Renal cortex interstitium (tissue), 11 donors: Measurements from ENCODE around the gene TMED3. TPM values are rescaled to one million over a fixed set of nuclear protein-coding genes. Genes with fewer than 3 reads are reported as not detected.

Source experiments
- DNase-seq, 11 donors: peaks; one replicate each; pipeline ENCODE4 v3.0.0-alpha.2; 2013; ENCODE audit warnings: low read depth in 9 of 11, low spot score in 4 of 11; ENCODE audit errors: extremely low read depth in 1 of 11
- polyA plus RNA-seq, 3 donors: library from polyadenylated mRNA; unstranded; fragments of 120-200 nt; gene quantifications; one replicate each; pipeline ENCODE4 v1.2.1, GENCODE V29; 2013; ENCODE audit not compliant: insufficient read length in 3 of 3

The TMED3 gene
- polyA plus RNA-seq, 3 donors: 52.0 to 59.7 (median 55.8) TPM

DNA sequence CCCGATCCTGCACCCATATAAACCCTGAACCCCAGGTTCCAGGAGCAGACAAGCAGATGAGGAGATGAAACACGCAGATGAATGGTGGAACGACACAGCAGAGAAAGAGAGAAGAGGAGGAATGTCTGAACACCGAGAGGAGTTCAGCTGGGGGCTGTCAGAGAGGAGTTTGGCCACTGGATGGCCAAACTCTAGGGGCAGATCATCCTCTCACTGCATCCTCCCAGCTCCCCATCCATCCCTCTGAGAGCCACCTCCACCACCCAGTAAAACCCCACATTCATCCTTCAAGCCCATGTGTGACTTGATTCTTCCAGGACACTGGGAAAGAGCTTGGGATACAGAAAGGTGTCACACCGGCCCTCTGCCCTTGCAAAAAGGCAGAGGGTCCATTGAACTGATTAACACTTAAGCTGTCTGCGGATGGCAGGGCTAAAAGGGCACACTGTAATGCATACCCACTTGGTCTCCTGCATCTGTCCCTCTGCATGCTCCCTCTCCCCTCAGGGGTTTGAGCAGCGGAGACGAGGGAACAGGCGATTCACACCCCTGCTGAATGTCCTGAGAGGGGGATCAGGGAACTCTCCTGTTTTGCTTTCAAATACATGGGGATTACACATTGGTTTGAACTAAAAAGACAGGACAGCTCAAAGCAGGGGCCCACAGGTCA lies 53.8 kb downstream of the TMED3 start:
- no peak for DNase-seq

DNA sequence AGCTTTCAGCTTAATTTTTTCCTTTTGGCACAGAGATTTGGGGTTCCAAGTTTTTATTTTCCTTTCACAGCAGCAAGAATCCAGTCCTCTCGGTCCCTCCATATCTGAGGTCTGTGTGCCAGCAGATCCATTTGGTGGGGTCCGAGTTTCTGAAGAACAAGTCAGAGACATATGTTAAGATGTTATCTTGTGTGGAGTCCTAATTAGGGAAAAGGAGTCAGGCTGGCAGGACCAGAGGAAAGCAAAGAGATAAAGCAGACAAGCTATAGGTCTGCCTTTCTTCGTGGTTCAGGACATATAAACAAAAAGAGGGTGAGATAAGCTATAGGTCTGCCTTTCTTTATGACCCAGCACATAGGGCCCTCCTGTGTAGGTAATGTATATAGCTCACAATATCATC lies 54.9 kb downstream of the TMED3 start:
- DNase-seq: no peak

GRCh38 chr15:79366691-79367090 lies 55.8 kb downstream of the TMED3 start:
- DNase-seq: no peak

DNA sequence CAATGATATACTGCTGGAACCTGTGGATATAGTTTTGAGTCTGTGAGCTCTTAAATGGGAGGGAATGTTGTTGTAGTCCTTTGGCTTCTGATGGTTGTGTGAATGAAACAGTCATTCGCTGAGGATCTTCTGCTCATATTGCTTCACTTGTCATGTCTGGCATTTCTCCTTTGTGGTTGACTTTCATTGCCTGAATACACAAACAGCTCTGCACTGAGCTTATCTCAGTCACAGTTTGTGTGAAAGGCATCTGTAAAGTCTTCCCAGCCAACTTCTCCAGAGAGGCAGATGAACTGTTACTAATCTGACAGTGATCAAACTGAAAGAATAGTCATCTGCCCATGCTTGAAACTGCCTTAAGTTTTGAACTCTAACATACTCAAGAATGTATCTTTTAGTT lies 59.8 kb downstream of the TMED3 start:
- no peak for DNase-seq

DNA sequence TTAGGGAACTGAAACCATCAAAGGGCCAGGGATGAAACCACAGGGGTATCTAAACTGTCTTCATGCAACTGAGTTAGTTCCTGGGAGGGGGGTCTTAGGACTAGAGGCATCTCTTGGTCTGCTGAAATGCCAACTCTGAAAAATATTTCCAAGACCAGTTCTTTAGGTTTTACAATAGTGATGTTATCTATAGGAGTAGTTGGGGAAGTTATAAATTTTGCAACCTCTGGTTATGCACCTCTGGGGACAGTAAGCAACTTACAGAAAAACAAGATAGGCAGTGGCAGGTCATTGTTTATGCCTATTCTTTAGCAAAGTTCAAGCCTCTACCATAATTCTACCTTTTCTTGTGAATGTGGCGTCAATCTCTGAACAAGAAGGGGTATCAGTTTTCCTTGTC lies 60.7 kb downstream of the TMED3 start:
- DNase-seq: no peak

GRCh38 chr15:79372428-79372827 lies 61.5 kb downstream of the TMED3 start:
- no peak for DNase-seq

Other genes with a start within 250 kb of the TMED3 start
- under 1 TPM; 0.43 to 0.72 (median 0.54) TPM for gene RASGRF1, start 220.3 kb upstream of the TMED3 start, polyA plus RNA-seq
- under 1 TPM; 0.01 to 0.08 (median 0.05) TPM for gene ANKRD34C, start 28.4 kb upstream of the TMED3 start, polyA plus RNA-seq
- gene MINAR1, start 121.2 kb downstream of the TMED3 start, polyA plus RNA-seq: 1 to 10 TPM; 1.2 to 1.5 (median 1.4) TPM